Measurements from ENCODE around the gene ACOX1. TPM values are rescaled to one million over a fixed set of nuclear protein-coding genes. Genes with fewer than 3 reads are reported as not detected.

Gene ACOX1
- total and polyA plus RNA-seq, 8 donors: 11.9 to 133 (median 29.8) TPM

DNA sequence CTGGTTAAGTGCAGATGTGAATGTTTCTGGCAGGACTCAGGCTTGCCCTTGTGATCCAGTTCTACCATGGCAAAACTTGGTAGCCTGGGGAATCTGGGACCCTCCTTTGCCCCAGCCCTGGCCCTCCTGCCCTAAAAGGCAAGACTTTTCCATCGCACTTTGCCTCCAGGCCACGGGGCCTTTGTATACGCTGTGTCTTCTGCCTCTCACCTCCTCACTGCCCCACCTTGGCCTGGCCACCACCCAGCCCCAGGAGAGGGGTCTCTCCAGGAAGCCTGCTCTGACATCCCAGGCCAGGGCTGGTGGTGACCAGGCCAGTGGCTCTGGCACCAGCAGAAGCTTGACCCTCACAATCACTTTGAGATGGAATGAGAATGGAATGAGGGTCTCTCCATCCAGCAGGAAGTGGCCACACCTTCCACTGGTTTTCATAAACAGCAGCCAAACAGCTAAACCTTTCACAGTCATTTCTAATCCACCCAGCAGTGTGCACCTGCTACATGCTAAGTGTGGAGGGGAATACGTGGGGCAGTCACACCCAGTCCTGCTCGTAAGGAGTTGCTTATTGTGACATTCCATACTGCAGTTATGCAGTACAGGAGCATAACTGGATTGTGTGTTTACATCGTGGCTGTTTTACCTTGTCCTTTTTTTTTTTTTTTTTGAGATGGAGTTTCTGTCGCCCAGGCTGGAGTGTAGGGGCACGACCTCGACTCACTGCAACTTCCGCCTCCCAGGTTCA lies 72.7 kb downstream of the ACOX1 start:
- no peak overlapping the region for H3K4me3 ChIP-seq
- 79 to 86% (median 83%) methylated on average over 10 of the region's 10 CpGs for WGBS, 5 donors
- H3K4me1 ChIP-seq: peaks cover 19 to 46% (median 35%) of the 10 kb centered on the region in 4 donors
- H3K9me3 ChIP-seq: no peaks in the 10 kb centered on the region
- intact Hi-C loops (cut with DNase I; ENCODE audit: low total_unique reads): loop anchor here (5.0 kb wide), 1 partner anchor 96 kb away; the partner anchor contains the start of gene CDK3
- H3K36me3 ChIP-seq: peaks cover 18 to 23% (median 21%) of the 10 kb centered on the region in 4 donors
- H3K27ac ChIP-seq: peak overlapping the region in 4 of 5 donors; percentile 10 to 95 (median 92)
- no peak for TF ChIP-seq EP300 (IDR thresholded peaks at IDR 0.05)
- H3K27me3 ChIP-seq: no peaks in the 10 kb centered on the region
- DNase-seq: no peak

DNA sequence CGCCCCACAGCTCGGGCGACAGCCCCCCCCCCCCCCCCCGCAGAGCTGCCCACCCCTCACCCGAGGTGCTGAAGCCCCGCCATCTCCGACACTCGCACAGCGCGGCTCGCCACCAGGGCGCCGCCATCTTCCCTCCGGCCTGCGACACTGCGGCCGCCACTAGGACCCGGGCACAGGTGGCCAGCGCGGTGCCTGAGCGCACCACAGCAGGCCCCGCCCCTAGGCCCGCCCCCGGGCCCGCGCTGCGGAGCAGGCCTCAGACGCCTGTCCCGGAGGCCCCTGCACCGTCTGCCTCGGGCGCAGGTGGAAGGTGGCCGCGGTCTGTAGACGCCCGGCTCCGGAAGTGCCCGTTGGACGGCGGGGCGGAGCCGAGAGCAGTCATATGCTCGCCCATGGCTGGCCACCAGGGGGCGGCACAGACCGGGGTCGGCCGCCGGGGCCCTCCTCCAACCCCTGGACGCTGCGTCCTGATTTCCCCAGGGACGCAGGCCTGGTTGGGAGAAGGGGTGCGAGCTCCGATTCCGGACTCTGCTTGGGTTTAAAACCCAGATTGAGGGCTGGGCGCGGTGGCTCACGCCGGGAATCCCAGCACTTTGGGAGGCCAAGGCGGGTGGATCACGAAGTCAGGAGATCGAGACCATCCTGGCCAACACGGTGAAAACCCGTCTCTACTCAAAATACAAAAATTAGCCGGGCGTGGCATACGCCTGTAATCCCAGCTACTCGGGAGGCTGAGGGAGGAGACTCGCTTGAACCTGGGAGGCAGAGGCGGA lies 74.0 kb downstream of the ACOX1 start, which contains the start of gene MRPL38:
Gene MRPL38, minus strand, starts transcription at position 136 of the 773 bp plus-strand sequence. Its CDS starts 9 bp downstream, at position 127.
- H3K36me3 ChIP-seq: peaks cover 30 to 34% (median 34%) of the 10 kb centered on the region in 4 donors
- no peaks in the 10 kb centered on the region for H3K27me3 ChIP-seq
- intact Hi-C loops (cut with DNase I; ENCODE audit: low total_unique reads): loop anchor here (5.0 kb wide), 1 partner anchor 97 kb away; the partner anchor contains the start of gene CDK3
- DNase-seq: peak; percentile 97 to 98
- no peak for TF ChIP-seq EP300 (IDR thresholded peaks at IDR 0.05)
- TF ChIP-seq POLR2A (IDR thresholded peaks at IDR 0.05): peak in 1 of 4 donors; percentile 12
- TF ChIP-seq, protein P1, sequence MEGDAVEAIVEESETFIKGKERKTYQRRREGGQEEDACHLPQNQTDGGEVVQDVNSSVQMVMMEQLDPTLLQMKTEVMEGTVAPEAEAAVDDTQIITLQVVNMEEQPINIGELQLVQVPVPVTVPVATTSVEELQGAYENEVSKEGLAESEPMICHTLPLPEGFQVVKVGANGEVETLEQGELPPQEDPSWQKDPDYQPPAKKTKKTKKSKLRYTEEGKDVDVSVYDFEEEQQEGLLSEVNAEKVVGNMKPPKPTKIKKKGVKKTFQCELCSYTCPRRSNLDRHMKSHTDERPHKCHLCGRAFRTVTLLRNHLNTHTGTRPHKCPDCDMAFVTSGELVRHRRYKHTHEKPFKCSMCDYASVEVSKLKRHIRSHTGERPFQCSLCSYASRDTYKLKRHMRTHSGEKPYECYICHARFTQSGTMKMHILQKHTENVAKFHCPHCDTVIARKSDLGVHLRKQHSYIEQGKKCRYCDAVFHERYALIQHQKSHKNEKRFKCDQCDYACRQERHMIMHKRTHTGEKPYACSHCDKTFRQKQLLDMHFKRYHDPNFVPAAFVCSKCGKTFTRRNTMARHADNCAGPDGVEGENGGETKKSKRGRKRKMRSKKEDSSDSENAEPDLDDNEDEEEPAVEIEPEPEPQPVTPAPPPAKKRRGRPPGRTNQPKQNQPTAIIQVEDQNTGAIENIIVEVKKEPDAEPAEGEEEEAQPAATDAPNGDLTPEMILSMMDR (IDR thresholded peaks at IDR 0.05): peak in 6 of 7 experiments; percentile 90 to 100 (median 99)
- TF ChIP-seq POLR2AphosphoS5 (IDR thresholded peaks at IDR 0.05): peak; percentile 83 to 92 (median 83)
- H3K4me3 ChIP-seq: peak within 1 kb of the TSS; percentile 85 to 91 (median 89)
- no peaks in the 10 kb centered on the region for H3K9me3 ChIP-seq
- peak within 1 kb of the TSS; percentile 87 to 95 (median 92) for H3K27ac ChIP-seq
- peaks cover 15 to 33% (median 24%) of the 10 kb centered on the region in 4 donors for H3K4me1 ChIP-seq
- 1 to 6% (median 2%) methylated on average over 18 to 68 of the region's 69 CpGs for WGBS, 5 donors

DNA sequence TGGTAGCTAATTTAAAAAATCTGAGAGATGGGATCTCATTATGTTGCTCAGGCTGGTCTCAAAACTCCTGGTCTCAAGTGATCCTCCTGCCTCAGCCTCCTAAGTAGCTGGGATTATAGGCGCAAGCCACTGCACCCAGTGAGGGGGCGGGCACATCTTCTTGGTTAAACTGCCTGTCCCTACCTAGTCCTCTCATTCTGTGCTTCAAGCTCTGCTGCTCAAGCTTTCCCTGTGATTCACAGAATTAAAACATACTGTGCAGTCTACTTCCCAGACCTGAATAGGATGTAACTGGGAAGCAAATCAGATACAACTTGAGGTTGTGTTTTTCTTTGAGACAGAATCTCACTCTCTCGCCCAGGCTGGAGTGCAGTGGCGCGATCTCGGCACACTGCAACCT lies 76.6 kb downstream of the ACOX1 start:
- Histone ChIP-seq H3K4me3 (no peak overlapping the region), H3K27ac (no peak overlapping the region), H3K36me3 (peaks cover 43 to 59% (median 57%) of the 10 kb centered on the region in 4 donors), H3K9me3 (no peaks in the 10 kb centered on the region), H3K4me1 (peaks cover 12 to 38% (median 30%) of the 10 kb centered on the region in 4 donors), H3K27me3 (no peaks in the 10 kb centered on the region)
- no peak for DNase-seq
- no peak for TF ChIP-seq POLR2AphosphoS5 (IDR thresholded peaks at IDR 0.05)
- TF ChIP-seq, protein P1 (IDR thresholded peaks at IDR 0.05): no peak
- no peak for TF ChIP-seq EP300 (IDR thresholded peaks at IDR 0.05)
- TF ChIP-seq POLR2A (IDR thresholded peaks at IDR 0.05): no peak
- 81 to 97% (median 95%) methylated on average over 6 of the region's 6 CpGs for WGBS, 5 donors
- intact Hi-C loops (cut with DNase I; ENCODE audit: low total_unique reads): no loop called here

DNA sequence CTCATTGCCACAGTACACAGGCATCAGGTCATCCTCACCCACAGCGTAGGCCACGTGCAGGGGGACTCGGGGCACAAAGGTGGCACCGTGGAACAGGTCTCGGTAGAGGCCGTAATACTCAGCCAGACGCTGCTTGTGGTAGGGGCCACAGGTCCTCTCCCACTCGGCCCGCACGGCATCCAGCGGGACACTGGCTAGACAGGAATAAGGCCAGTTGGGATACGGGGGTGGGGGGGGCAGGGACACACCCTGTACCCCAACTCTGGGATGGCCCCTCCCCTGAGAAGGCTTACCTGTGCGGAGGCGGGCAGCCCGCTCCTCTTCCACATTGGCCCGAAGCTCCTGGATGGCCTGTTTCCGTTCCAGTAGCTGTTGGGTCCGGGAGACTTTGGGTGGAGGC lies 77.2 kb downstream of the ACOX1 start:
- Histone ChIP-seq H3K36me3 (peaks cover 43 to 59% (median 57%) of the 10 kb centered on the region in 4 donors), H3K27ac (no peak overlapping the region), H3K4me1 (peaks cover 17 to 44% (median 36%) of the 10 kb centered on the region in 4 donors), H3K4me3 (no peak overlapping the region), H3K9me3 (no peaks in the 10 kb centered on the region), H3K27me3 (no peaks in the 10 kb centered on the region)
- 90 to 93% (median 92%) methylated on average over 18 of the region's 18 CpGs for WGBS, 5 donors
- no peak for DNase-seq
- intact Hi-C loops (cut with DNase I; ENCODE audit: low total_unique reads): no loop called here
- TF ChIP-seq POLR2AphosphoS5 (IDR thresholded peaks at IDR 0.05): no peak

All from stomach (tissue), 9 donors.